GM23338 (cell line): ENCODE measurements around the gene BRICD5. TPM values are rescaled to one million over a fixed set of nuclear protein-coding genes. Genes with fewer than 3 reads are reported as not detected.

Experiments
- ATAC-seq: fragments of 200-7000 bp; cut with Tn5 transposase; 3 replicates; pipeline ENCODE4 v1.9.1; 2020
- DNase-seq: peaks from one replicate; pipeline ENCODE4 v3.0.0-alpha.2; 2015; ENCODE audit warnings: low spot score
- H2AFZ ChIP-seq: fragments of 200-600 bp; sonication (generic); 2 replicates; pipeline ENCODE4 v1.8.0; 2016; ENCODE audit warnings: antibody characterized with exemption, mild to moderate bottlenecking, moderate library complexity
- H3F3A ChIP-seq: fragments of 200-600 bp; sonication (generic); replicated peaks from 2 replicates; pipeline ENCODE4 v1.8.0; 2017; ENCODE audit warnings: antibody characterized with exemption, mixed run types, low read depth
- H3K27ac ChIP-seq: fragments of 200-600 bp; sonication (generic); 2 replicates; pipeline ENCODE4 v1.6.1; 2016; ENCODE audit warnings: low read depth
- H3K27me3 ChIP-seq: fragments of 200-600 bp; sonication (generic); 2 replicates; pipeline ENCODE4 v1.8.0; 2016; ENCODE audit warnings: mild to moderate bottlenecking, mixed run types, moderate library complexity; ENCODE audit not compliant: insufficient read depth
- H3K36me3 ChIP-seq: fragments of 200-600 bp; sonication (generic); 2 replicates; pipeline ENCODE4 v1.8.0; 2016; ENCODE audit warnings: mild to moderate bottlenecking; ENCODE audit not compliant: insufficient read depth
- H3K4me1 ChIP-seq: fragments of 200-600 bp; sonication (generic); 2 replicates; pipeline ENCODE4 v1.8.0; 2016; ENCODE audit warnings: mild to moderate bottlenecking, moderate library complexity; ENCODE audit not compliant: insufficient read depth
- H3K4me2 ChIP-seq: fragments of 200-600 bp; sonication (generic); 2 replicates; pipeline ENCODE4 v1.7.1; 2017; ENCODE audit warnings: mixed run types
- H3K4me3 ChIP-seq: fragments of 200-600 bp; sonication (generic); 2 replicates; pipeline ENCODE4 v1.6.1; 2016; ENCODE audit warnings: mixed run types
- H3K79me2 ChIP-seq: fragments of 200-600 bp; sonication (generic); replicated peaks from 2 replicates; pipeline ENCODE4 v1.8.0; 2017; ENCODE audit warnings: mild to moderate bottlenecking; ENCODE audit not compliant: insufficient read depth
- H3K9me2 ChIP-seq: fragments of 200-600 bp; sonication (generic); 2 replicates; pipeline ENCODE4 v1.8.0; 2017; ENCODE audit not compliant: insufficient read depth
- H4K20me1 ChIP-seq: fragments of 200-600 bp; sonication (generic); replicated peaks from 2 replicates; pipeline ENCODE4 v1.8.0; 2017; ENCODE audit warnings: mild to moderate bottlenecking; ENCODE audit not compliant: insufficient read depth
- H3K27ac Mint-ChIP-seq: 2 replicates; pipeline ENCODE4 v1.8.0; 2020; ENCODE audit warnings: inconsistent platforms, mild to moderate bottlenecking, moderate library complexity, mixed read lengths
- H3K27me3 Mint-ChIP-seq: 3 replicates; pipeline ENCODE4 v1.8.0; 2022; ENCODE audit warnings: low read depth, mild to moderate bottlenecking, moderate library complexity, mixed read lengths, inconsistent platforms; ENCODE audit not compliant: insufficient read depth, poor library complexity
- H3K36me3 Mint-ChIP-seq: 3 replicates; pipeline ENCODE4 v1.8.0; 2021; ENCODE audit warnings: low read depth, mild to moderate bottlenecking, inconsistent platforms, moderate library complexity, mixed read lengths
- H3K4me1 Mint-ChIP-seq: 3 replicates; pipeline ENCODE4 v1.8.0; 2020; ENCODE audit warnings: mild to moderate bottlenecking, inconsistent platforms, mixed read lengths
- H3K4me3 Mint-ChIP-seq: 3 replicates; pipeline ENCODE4 v1.8.0; 2021; ENCODE audit warnings: moderate library complexity, mild to moderate bottlenecking, inconsistent platforms, mixed read lengths
- H3K9me3 Mint-ChIP-seq: 3 replicates; pipeline ENCODE4 v1.8.0; 2020; ENCODE audit warnings: moderate library complexity, mild to moderate bottlenecking, inconsistent platforms, mixed read lengths
- EZH2 ChIP-seq: fragments of 200-600 bp; sonication (generic); IDR thresholded peaks from one replicate; pipeline ENCODE4 v1.8.0; 2017; ENCODE audit warnings: antibody characterized with exemption, mild to moderate bottlenecking, low read depth; ENCODE audit not compliant: unreplicated experiment
- ZNF114 ChIP-seq: fragments of 250-450 bp; sonication (Bioruptor Pico); IDR thresholded peaks from 2 replicates; pipeline ENCODE4 v1.5.0; 2020; ENCODE audit warnings: mild to moderate bottlenecking, moderate library complexity
- ZNF331 ChIP-seq: fragments of 250-450 bp; sonication (Bioruptor Pico); IDR thresholded peaks from 2 replicates; pipeline ENCODE4 v1.5.0; 2020; ENCODE audit warnings: low read depth, mild to moderate bottlenecking, moderate library complexity
- ZNF462 ChIP-seq: fragments of 250-450 bp; sonication (Bioruptor Pico); IDR thresholded peaks from 2 replicates; pipeline ENCODE4 v1.5.0; 2020; ENCODE audit warnings: mild to moderate bottlenecking, moderate library complexity
- polyA plus RNA-seq: library from polyadenylated mRNA; unstranded; fragments of >200 nt; fragmentation: Nextera tagmentation; extraction: Ambion mirVana; gene quantifications from 2 replicates; pipeline ENCODE4 v1.2.1, GENCODE V29; 2016
- total RNA-seq: library from RNA; depleted of rRNA; stranded (reverse); fragments of >200 nt; shearing (Covaris generic); gene quantifications from 2 replicates; pipeline ENCODE4 v1.2.3, GENCODE V29; 2014
- TF ChIP-seq, protein P1 (sequence below): IDR thresholded peaks from 2 replicates; pipeline ENCODE4 v1.6.1; 2016; ENCODE audit warnings: antibody characterized with exemption

Gene BRICD5
- total and polyA plus RNA-seq, 2 experiments from 2014 or later = 5.3 to 6.3 TPM

GRCh38 chr16:2250652-2251295 lies 40.1 kb upstream of the BRICD5 start (continued):
- TF ChIP-seq ZNF462 (CRISPR knock-in tag) (no peak), ZNF114 (CRISPR knock-in tag) (no peak), EZH2 (no peak), ZNF331 (CRISPR knock-in tag) (no peak)
- TF ChIP-seq, protein P1, sequence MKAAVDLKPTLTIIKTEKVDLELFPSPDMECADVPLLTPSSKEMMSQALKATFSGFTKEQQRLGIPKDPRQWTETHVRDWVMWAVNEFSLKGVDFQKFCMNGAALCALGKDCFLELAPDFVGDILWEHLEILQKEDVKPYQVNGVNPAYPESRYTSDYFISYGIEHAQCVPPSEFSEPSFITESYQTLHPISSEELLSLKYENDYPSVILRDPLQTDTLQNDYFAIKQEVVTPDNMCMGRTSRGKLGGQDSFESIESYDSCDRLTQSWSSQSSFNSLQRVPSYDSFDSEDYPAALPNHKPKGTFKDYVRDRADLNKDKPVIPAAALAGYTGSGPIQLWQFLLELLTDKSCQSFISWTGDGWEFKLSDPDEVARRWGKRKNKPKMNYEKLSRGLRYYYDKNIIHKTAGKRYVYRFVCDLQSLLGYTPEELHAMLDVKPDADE = no peak

- H3K9me3 Mint-ChIP-seq = no peaks in the 10 kb centered on the region
- peaks cover 4% of the 10 kb centered on the region for H4K20me1 ChIP-seq
- ATAC-seq = no peak
- peaks cover 33% of the 10 kb centered on the region for H3K79me2 ChIP-seq
- H3K27me3 ChIP-seq = no peaks in the 10 kb centered on the region
- no peaks in the 10 kb centered on the region; the same call in 2 of the 3 replicates for H3K4me1 Mint-ChIP-seq
- peaks cover 6% of the 10 kb centered on the region; the same call in 1 of the 2 replicates for H3K4me1 ChIP-seq
- no peak overlapping the region for H2AFZ ChIP-seq
- H3K4me3 ChIP-seq = no peak overlapping the region
- H3K36me3 ChIP-seq = peaks cover 4% of the 10 kb centered on the region; the same call in 1 of the 2 replicates
- H3K27ac Mint-ChIP-seq = no peak overlapping the region
- peaks cover 9% of the 10 kb centered on the region for H3F3A ChIP-seq
- H3K27ac ChIP-seq = no peak overlapping the region
- peaks cover 66% of the 10 kb centered on the region for H3K36me3 Mint-ChIP-seq
- H3K9me2 ChIP-seq = no peaks in the 10 kb centered on the region
- DNase-seq = no peak
- H3K4me2 ChIP-seq = no peak overlapping the region
- H3K4me3 Mint-ChIP-seq = no peak overlapping the region
- peaks cover 11% of the 10 kb centered on the region for H3K27me3 Mint-ChIP-seq
- no peak for TF ChIP-seq ZNF114 (CRISPR knock-in tag)
- no peak for TF ChIP-seq ZNF462 (CRISPR knock-in tag)
Observed at GRCh38 chr16:2246301-2246885, 35.7 kb upstream of the BRICD5 start.
